HEK293T (cell line): Measurements from ENCODE around the gene CDK13.

ENCODE experiments used
- CTCF ChIA-PET: fragments of 350-600 bp; formaldehyde crosslinking; extraction: SDS; loops from one replicate; lab custom pipeline; 2021; ENCODE audit warnings: antibody characterized with exemption, inconsistent platforms; lab: Yijun Ruan, JAX
- POLR2A ChIA-PET: fragments of 350-600 bp; formaldehyde crosslinking; extraction: SDS; loops from one replicate; lab custom pipeline; 2020; ENCODE audit warnings: antibody characterized with exemption, inconsistent platforms; lab: Yijun Ruan, JAX
- DNase-seq: peaks from one replicate; pipeline ENCODE4 v3.0.0; 2012; ENCODE audit warnings: mixed read lengths; ENCODE audit errors: extremely low spot score
- ARNT ChIP-seq: fragments of 450-650 bp; IDR thresholded peaks from 2 replicates; pipeline ENCODE4 v1.6.1; 2017; ENCODE audit warnings: mild to moderate bottlenecking
- BHLHE40 ChIP-seq: fragments of 450-650 bp; IDR thresholded peaks from 2 replicates; pipeline ENCODE4 v1.6.1; 2016; ENCODE audit warnings: mild to moderate bottlenecking, moderate library complexity, borderline replicate concordance
- CTBP1 ChIP-seq: fragments of 450-650 bp; IDR thresholded peaks from 2 replicates; pipeline ENCODE4 v1.6.1; 2016; ENCODE audit warnings: borderline replicate concordance
- ELF4 ChIP-seq: fragments of 450-650 bp; IDR thresholded peaks from 2 replicates; pipeline ENCODE4 v1.6.1; 2017; ENCODE audit warnings: antibody characterized with exemption
- FOXA1 ChIP-seq: fragments of 450-650 bp; IDR thresholded peaks from 2 replicates; pipeline ENCODE4 v1.6.1; 2016; ENCODE audit warnings: mild to moderate bottlenecking
- FOXK2 ChIP-seq: fragments of 450-650 bp; IDR thresholded peaks from 2 replicates; pipeline ENCODE4 v1.6.1; 2016; ENCODE audit warnings: mild to moderate bottlenecking
- FOXM1 ChIP-seq: fragments of 450-650 bp; IDR thresholded peaks from 2 replicates; pipeline ENCODE4 v1.6.1; 2017; ENCODE audit warnings: mild to moderate bottlenecking, borderline replicate concordance
- HDGF ChIP-seq: fragments of 450-650 bp; IDR thresholded peaks from 2 replicates; pipeline ENCODE4 v1.6.1; 2017; ENCODE audit warnings: antibody characterized with exemption, borderline replicate concordance
- L3MBTL2 ChIP-seq: fragments of 450-650 bp; conservative IDR thresholded peaks from 2 replicates; pipeline ENCODE4 v1.6.1; 2016; ENCODE audit warnings: mild to moderate bottlenecking
- LEF1 ChIP-seq: fragments of 450-650 bp; IDR thresholded peaks from 2 replicates; pipeline ENCODE4 v1.6.1; 2017; ENCODE audit warnings: mild to moderate bottlenecking, borderline replicate concordance
- NFRKB ChIP-seq: fragments of 450-650 bp; IDR thresholded peaks from 2 replicates; pipeline ENCODE4 v1.6.1; 2016; ENCODE audit warnings: mild to moderate bottlenecking, moderate library complexity
- SP1 ChIP-seq: fragments of 450-650 bp; IDR thresholded peaks from 2 replicates; pipeline ENCODE4 v1.6.1; 2017
- SUZ12 ChIP-seq: fragments of 450-650 bp; IDR thresholded peaks from 2 replicates; pipeline ENCODE4 v1.6.1; 2016; ENCODE audit warnings: mild to moderate bottlenecking
- TARDBP ChIP-seq: fragments of 450-650 bp; IDR thresholded peaks from 2 replicates; pipeline ENCODE4 v1.6.1; 2016
- ZNF384 ChIP-seq: fragments of 450-650 bp; IDR thresholded peaks from 2 replicates; pipeline ENCODE4 v1.6.1; 2016
- TF ChIP-seq, protein P1 (sequence below): fragments of 450-650 bp; IDR thresholded peaks from 2 replicates; pipeline ENCODE4 v1.6.1; 2016

The CDK13 gene

DNA sequence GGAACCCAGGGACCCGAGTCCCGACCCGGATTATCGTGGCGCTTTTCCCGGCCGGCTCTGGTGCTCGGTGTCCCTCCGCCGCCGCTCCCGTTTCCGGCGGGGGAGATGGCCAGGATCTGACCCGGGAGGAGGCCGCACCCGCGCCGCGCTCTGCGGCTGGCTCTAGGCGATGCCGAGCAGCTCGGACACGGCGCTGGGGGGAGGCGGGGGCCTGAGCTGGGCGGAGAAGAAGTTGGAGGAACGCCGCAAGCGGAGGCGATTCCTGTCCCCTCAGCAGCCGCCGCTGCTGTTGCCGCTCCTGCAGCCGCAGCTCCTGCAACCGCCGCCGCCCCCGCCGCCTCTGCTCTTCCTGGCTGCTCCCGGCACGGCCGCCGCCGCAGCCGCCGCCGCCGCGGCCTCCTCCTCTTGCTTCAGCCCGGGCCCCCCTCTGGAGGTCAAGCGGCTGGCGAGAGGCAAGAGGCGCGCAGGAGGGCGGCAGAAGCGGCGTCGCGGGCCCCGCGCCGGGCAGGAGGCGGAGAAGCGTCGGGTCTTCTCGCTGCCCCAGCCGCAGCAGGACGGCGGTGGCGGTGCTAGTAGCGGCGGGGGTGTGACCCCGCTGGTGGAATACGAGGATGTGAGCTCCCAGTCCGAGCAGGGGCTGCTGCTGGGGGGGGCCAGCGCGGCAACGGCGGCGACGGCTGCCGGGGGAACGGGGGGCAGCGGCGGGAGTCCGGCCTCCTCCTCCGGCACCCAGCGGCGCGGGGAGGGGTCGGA, 593 bp downstream of the CDK13 start:
- TF ChIP-seq SP1 (no peak), FOXK2 (no peak), TARDBP (no peak), BHLHE40 (no peak), FOXA1 (no peak), CTBP1 (no peak), ELF4 (no peak), ZNF384 (no peak), NFRKB (no peak), L3MBTL2 (no peak), SUZ12 (no peak), FOXM1 (no peak)
- TF ChIP-seq, protein P1, sequence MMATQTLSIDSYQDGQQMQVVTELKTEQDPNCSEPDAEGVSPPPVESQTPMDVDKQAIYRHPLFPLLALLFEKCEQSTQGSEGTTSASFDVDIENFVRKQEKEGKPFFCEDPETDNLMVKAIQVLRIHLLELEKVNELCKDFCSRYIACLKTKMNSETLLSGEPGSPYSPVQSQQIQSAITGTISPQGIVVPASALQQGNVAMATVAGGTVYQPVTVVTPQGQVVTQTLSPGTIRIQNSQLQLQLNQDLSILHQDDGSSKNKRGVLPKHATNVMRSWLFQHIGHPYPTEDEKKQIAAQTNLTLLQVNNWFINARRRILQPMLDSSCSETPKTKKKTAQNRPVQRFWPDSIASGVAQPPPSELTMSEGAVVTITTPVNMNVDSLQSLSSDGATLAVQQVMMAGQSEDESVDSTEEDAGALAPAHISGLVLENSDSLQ = no peak
- peak; percentile 12 for DNase-seq
- CTCF ChIA-PET = no interaction called here
- POLR2A ChIA-PET = interaction anchor here (1.1 to 1.5 kb wide), 3 partner anchors 54 to 184 kb away, joined by 3 to 5 read pairs (median 4); partner anchors contain the start of genes MPLKIP and SUGCT

DNA sequence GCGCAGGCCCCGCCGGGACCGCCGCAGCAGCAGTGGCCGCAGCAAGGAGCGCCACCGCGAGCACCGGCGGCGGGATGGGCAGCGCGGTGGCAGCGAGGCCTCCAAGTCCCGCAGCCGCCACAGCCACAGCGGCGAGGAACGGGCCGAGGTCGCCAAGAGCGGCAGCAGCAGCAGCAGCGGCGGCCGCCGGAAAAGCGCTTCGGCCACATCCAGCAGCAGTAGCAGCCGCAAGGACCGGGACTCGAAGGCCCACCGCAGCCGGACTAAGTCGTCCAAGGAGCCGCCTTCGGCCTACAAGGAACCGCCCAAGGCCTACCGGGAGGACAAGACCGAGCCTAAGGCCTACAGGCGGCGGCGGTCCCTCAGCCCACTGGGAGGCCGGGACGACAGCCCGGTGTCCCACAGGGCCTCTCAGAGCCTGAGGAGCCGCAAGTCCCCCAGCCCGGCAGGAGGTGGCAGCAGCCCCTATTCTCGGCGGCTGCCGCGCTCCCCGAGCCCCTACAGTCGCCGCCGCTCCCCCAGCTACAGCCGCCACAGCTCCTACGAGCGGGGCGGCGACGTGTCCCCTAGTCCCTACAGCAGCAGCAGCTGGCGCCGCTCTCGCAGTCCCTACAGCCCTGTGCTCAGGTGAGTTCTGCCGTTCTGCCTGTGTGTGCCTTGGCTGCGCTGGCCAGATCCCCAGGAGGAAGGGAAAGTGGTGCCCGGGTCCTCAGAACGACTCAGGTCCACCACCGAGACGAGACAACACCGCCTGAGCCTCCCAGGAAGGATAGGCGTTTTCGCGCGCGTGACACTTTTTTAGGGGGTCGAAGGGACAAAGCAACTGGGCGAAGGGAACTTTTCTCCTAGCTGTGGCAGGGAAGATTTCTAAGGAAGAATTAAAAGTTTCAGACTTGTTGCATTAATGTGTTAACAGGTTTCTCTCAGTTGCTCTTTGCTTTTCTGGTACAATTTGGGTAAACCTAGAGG, 1.5 kb downstream of the CDK13 start:
- peak; percentile 43 for DNase-seq
- POLR2A ChIA-PET = interaction anchor here (1.1 to 1.5 kb wide), 2 partner anchors 55 to 183 kb away, joined by 4 to 5 read pairs; partner anchors contain the start of genes MPLKIP and SUGCT

DNA sequence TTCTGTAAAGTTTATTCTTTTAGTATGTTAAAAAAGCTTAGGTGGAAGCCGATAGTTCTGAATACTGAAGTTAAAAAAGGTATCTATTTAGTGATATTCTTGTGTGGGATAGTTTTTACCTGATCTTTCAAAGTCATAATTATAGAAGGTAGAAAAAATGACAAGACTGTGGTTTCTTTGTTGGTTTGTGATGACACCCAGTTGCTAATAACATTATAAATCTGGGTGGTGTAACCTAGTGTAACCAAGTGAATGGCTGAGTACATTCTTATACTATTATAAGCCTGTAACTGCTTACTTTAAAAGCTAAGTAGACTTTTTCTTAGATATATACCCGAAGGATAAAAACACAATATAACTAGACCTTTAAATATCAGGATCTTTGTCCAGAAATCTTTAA, 2.3 kb downstream of the CDK13 start:
- TF ChIP-seq SUZ12 = no peak
- no peak for TF ChIP-seq HDGF
- DNase-seq = no peak
- ChIA-PET CTCF (no interaction called here), POLR2A (no interaction called here)

More for the DNA sequence above, 1.5 kb downstream of the CDK13 start:
- no peak for TF ChIP-seq BHLHE40
- TF ChIP-seq FOXK2 = no peak
- no peak for TF ChIP-seq HDGF
- TF ChIP-seq LEF1 = no peak
- no peak for TF ChIP-seq FOXM1
- no peak for TF ChIP-seq CTBP1
- TF ChIP-seq, protein P1 = no peak
- no peak for TF ChIP-seq SP1
- no peak for TF ChIP-seq ZNF384
- no peak for TF ChIP-seq L3MBTL2
- TF ChIP-seq NFRKB = no peak
- TF ChIP-seq SUZ12 = no peak
- TF ChIP-seq FOXA1 = no peak
- TF ChIP-seq TARDBP = no peak
- no peak for TF ChIP-seq ELF4
- no peak for TF ChIP-seq ARNT
- CTCF ChIA-PET = interaction anchor here (1.0 kb wide), 1 partner anchor 17 kb away, joined by 3 read pairs; no protein-coding TSS in a partner anchor

DNA sequence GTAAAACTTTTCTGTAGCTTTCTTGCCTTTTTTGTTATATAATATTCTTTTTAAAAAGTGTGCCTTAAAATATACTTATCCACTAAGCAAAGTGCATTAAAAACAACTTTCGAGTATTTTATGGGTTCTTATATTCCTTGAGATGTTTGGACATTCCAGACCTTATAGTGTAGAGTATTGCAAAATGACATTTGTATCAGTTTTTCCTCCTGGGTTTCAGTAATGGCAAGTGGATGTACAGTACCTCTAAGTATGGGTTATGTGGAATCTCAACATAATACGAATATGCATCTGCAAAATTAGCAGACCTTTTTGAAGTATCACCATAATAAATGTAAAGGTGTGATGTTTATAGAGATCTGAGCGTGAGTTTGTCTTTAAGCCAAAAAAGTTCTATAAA, 2.7 kb downstream of the CDK13 start:
- TF ChIP-seq ARNT = no peak
- POLR2A ChIA-PET = no interaction called here
- CTCF ChIA-PET = no interaction called here
- no peak for DNase-seq

DNA sequence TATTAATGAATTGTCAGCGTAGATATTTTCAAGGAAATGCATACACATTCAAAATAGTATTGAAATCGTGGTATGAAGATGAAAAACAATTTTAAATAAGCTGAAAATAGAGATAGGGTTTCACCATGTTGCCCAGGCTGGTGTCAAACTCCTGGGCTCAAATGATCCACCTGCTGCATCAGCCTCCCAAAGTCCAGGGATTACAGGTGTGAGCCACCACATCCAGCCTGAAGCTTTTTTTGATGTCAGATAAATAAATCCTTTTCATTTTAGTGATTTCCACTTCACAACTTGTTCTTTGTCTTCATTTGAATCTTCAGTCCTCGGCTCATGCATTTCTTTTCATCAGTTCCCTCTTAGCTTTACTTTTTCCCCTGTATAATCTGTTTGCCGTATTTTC, 4.6 kb downstream of the CDK13 start:
- DNase-seq = no peak
- POLR2A ChIA-PET = no interaction called here
- TF ChIP-seq ARNT = no peak
- TF ChIP-seq FOXM1 = no peak
- TF ChIP-seq, protein P1 = no peak
- TF ChIP-seq SP1 = no peak
- no peak for TF ChIP-seq ZNF384
- no peak for TF ChIP-seq TARDBP
- no peak for TF ChIP-seq NFRKB
- TF ChIP-seq SUZ12 = no peak
- no peak for TF ChIP-seq HDGF
- TF ChIP-seq FOXA1 = no peak
- no peak for TF ChIP-seq L3MBTL2
- no peak for TF ChIP-seq FOXK2
- no peak for TF ChIP-seq ELF4
- no peak for TF ChIP-seq LEF1
- CTCF ChIA-PET = no interaction called here

DNA sequence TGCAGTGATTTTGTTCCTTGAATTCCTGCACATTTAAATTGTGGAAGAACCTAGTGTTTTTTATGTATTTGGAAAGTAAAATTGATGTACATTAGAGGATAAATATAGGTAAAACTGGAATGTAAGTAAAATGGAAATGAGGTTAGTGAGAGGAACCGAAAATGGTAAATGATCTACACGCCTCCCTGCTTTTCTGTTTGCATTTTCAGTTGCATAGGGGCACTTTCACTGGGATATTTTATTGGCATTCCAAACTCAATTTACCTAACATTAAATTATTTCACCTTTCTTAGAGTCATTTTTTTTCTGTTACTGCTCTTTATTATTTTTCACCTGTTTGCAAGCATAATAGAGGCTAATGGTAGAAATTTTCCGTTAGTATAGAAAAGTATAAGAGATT, 8.0 kb downstream of the CDK13 start:
- no peak for TF ChIP-seq HDGF
- no peak for TF ChIP-seq ZNF384
- TF ChIP-seq CTBP1 = no peak
- CTCF ChIA-PET = no interaction called here
- DNase-seq = no peak
- POLR2A ChIA-PET = interaction anchor here (0.5 kb wide), 1 partner anchor 9 kb away, joined by 3 read pairs; no protein-coding TSS in a partner anchor
